ENCODE results near the gene GALNT13. TPM values are rescaled to one million over a fixed set of nuclear protein-coding genes. Genes with fewer than 3 reads are reported as not detected.

The GALNT13 gene
- total RNA-seq, 1 donor from 2014 or later: 7.2 TPM

DNA sequence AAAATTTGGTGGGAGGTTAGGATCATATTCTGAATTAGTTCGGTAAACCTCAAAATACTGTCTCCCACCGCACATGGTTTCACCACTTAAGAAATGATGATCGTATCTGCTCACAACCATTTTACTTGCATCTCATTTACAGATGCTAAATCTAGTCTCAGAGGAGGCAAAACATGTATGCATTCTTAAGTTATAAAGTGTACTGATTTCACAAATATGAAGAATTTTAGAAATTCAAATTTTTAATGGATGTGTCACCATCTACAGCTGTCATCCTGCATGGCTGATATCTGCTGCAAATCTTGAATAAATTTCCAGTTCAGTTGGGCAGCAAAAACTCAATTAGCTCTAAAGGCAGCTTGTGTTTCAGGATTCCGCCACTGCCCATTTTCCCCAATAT, 583.4 kb downstream of the GALNT13 start:
- Mint-ChIP-seq H3K4me3 (ENCODE audit: low read depth) (no peak overlapping the region), H3K9me3 (ENCODE audit: low read depth) (no peaks in the 10 kb centered on the region), H3K27me3 (no peaks in the 10 kb centered on the region), H3K27ac (no peak overlapping the region), H3K4me1 (ENCODE audit: low read depth) (peaks cover 6% of the 10 kb centered on the region), H3K36me3 (ENCODE audit: insufficient read depth) (no peaks in the 10 kb centered on the region)
- no peak for DNase-seq (ENCODE audit: low spot score, unreplicated experiment)
- TF ChIP-seq, protein P1, sequence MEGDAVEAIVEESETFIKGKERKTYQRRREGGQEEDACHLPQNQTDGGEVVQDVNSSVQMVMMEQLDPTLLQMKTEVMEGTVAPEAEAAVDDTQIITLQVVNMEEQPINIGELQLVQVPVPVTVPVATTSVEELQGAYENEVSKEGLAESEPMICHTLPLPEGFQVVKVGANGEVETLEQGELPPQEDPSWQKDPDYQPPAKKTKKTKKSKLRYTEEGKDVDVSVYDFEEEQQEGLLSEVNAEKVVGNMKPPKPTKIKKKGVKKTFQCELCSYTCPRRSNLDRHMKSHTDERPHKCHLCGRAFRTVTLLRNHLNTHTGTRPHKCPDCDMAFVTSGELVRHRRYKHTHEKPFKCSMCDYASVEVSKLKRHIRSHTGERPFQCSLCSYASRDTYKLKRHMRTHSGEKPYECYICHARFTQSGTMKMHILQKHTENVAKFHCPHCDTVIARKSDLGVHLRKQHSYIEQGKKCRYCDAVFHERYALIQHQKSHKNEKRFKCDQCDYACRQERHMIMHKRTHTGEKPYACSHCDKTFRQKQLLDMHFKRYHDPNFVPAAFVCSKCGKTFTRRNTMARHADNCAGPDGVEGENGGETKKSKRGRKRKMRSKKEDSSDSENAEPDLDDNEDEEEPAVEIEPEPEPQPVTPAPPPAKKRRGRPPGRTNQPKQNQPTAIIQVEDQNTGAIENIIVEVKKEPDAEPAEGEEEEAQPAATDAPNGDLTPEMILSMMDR (IDR thresholded peaks at IDR 0.05; ENCODE audit: unreplicated experiment): no peak

GRCh38 chr2:154455866-154456265, 584.1 kb downstream of the GALNT13 start:
- H3K27ac Mint-ChIP-seq: no peak overlapping the region
- no peaks in the 10 kb centered on the region for H3K9me3 Mint-ChIP-seq (ENCODE audit: low read depth)
- H3K4me3 Mint-ChIP-seq (ENCODE audit: low read depth): no peak overlapping the region
- DNase-seq (ENCODE audit: low spot score, unreplicated experiment): no peak
- H3K27me3 Mint-ChIP-seq: no peaks in the 10 kb centered on the region
- TF ChIP-seq, protein P1 (IDR thresholded peaks at IDR 0.05; ENCODE audit: unreplicated experiment): no peak
- peaks cover 2% of the 10 kb centered on the region for H3K4me1 Mint-ChIP-seq (ENCODE audit: low read depth)
- no peaks in the 10 kb centered on the region for H3K36me3 Mint-ChIP-seq (ENCODE audit: insufficient read depth)

GRCh38 chr2:154457286-154457685, 585.6 kb downstream of the GALNT13 start:
- Mint-ChIP-seq H3K36me3 (ENCODE audit: insufficient read depth) (no peaks in the 10 kb centered on the region), H3K27me3 (no peaks in the 10 kb centered on the region), H3K4me1 (ENCODE audit: low read depth) (peaks cover 2% of the 10 kb centered on the region), H3K27ac (no peak overlapping the region), H3K9me3 (ENCODE audit: low read depth) (no peaks in the 10 kb centered on the region), H3K4me3 (ENCODE audit: low read depth) (no peak overlapping the region)
- TF ChIP-seq, protein P1 (IDR thresholded peaks at IDR 0.05; ENCODE audit: unreplicated experiment): no peak
- DNase-seq (ENCODE audit: low spot score, unreplicated experiment): no peak

GRCh38 chr2:154459286-154459685, 587.6 kb downstream of the GALNT13 start:
- Mint-ChIP-seq H3K27ac (no peak overlapping the region), H3K4me1 (ENCODE audit: low read depth) (peaks cover 2% of the 10 kb centered on the region), H3K36me3 (ENCODE audit: insufficient read depth) (no peaks in the 10 kb centered on the region), H3K4me3 (ENCODE audit: low read depth) (no peak overlapping the region), H3K27me3 (no peaks in the 10 kb centered on the region), H3K9me3 (ENCODE audit: low read depth) (no peaks in the 10 kb centered on the region)
- DNase-seq (ENCODE audit: low spot score, unreplicated experiment): no peak
- TF ChIP-seq, protein P1 (IDR thresholded peaks at IDR 0.05; ENCODE audit: unreplicated experiment): no peak

- Mint-ChIP-seq H3K9me3 (ENCODE audit: low read depth) (no peaks in the 10 kb centered on the region), H3K27ac (no peak overlapping the region), H3K36me3 (ENCODE audit: insufficient read depth) (no peaks in the 10 kb centered on the region), H3K27me3 (no peaks in the 10 kb centered on the region), H3K4me1 (ENCODE audit: low read depth) (no peaks in the 10 kb centered on the region), H3K4me3 (ENCODE audit: low read depth) (no peak overlapping the region)
- TF ChIP-seq, protein P1 (IDR thresholded peaks at IDR 0.05; ENCODE audit: unreplicated experiment): no peak
- no peak for DNase-seq (ENCODE audit: low spot score, unreplicated experiment)
These were observed 590.9 kb downstream of the GALNT13 start for GRCh38 chr2:154462634-154463033.

All from progenitor cell of endocrine pancreas (in vitro differentiated cells).